Neural crest cell (in vitro differentiated cells): ENCODE measurements around the gene PKMYT1. TPM values are rescaled to one million over a fixed set of nuclear protein-coding genes. Genes with fewer than 3 reads are reported as not detected.

ENCODE experiments used
- DNase-seq: peaks from one replicate; pipeline ENCODE4 v3.0.0; 2021; ENCODE audit warnings: low read depth, mixed read lengths, low spot score
- H3K27ac Mint-ChIP-seq: one replicate; pipeline ENCODE4 v1.8.0; 2021; ENCODE audit warnings: mild to moderate bottlenecking, mixed read lengths; ENCODE audit not compliant: unreplicated experiment
- H3K27me3 Mint-ChIP-seq: 2 replicates; pipeline ENCODE4 v1.8.0; 2021; ENCODE audit warnings: low read depth, mild to moderate bottlenecking, mixed read lengths
- H3K36me3 Mint-ChIP-seq: 2 replicates; pipeline ENCODE4 v1.8.0; 2021; ENCODE audit warnings: low read depth, mild to moderate bottlenecking, mixed read lengths
- H3K4me1 Mint-ChIP-seq: 2 replicates; pipeline ENCODE4 v1.8.0; 2021; ENCODE audit warnings: mixed read lengths
- H3K4me3 Mint-ChIP-seq: one replicate; pipeline ENCODE4 v1.8.0; 2021; ENCODE audit warnings: mild to moderate bottlenecking, mixed read lengths
- H3K9me3 Mint-ChIP-seq: 2 replicates; pipeline ENCODE4 v1.8.0; 2021; ENCODE audit warnings: mixed read lengths
- CTCF ChIP-seq: fragments of 200-600 bp; sonication (generic); conservative IDR thresholded peaks from 2 replicates; pipeline ENCODE4 v1.5.0; 2021; ENCODE audit warnings: antibody characterized with exemption, mild to moderate bottlenecking
- total RNA-seq: library from RNA; stranded (reverse); gene quantifications from 2 replicates; pipeline ENCODE4 v1.2.1, GENCODE V29; 2021

Gene PKMYT1
- total RNA-seq, 1 donor from 2014 or later, result 82.2 TPM

GRCh38 chr16:2969545-2970521, 10.4 kb downstream of the PKMYT1 start:
- no peaks in the 10 kb centered on the region for H3K9me3 Mint-ChIP-seq
- peaks cover 22% of the 10 kb centered on the region for H3K4me1 Mint-ChIP-seq
- H3K36me3 Mint-ChIP-seq, result peaks cover 5% of the 10 kb centered on the region
- H3K4me3 Mint-ChIP-seq, result peak overlapping the region; percentile 86
- peaks cover 32% of the 10 kb centered on the region for H3K27me3 Mint-ChIP-seq
- TF ChIP-seq CTCF, result peak; percentile 56
- no peak overlapping the region for H3K27ac Mint-ChIP-seq
- peak; percentile 60 for DNase-seq

GRCh38 chr16:2968738-2969544, 11.3 kb downstream of the PKMYT1 start, which contains the start of gene PAQR4:
Gene PAQR4, plus strand, starts transcription at chr16:2969348. Its CDS starts 327 bp downstream, at chr16:2969675.
- DNase-seq, result peak; percentile 84
- H3K27ac Mint-ChIP-seq, result no peak within 1 kb of the TSS
- peaks cover 5% of the 10 kb centered on the region for H3K36me3 Mint-ChIP-seq
- no peaks in the 10 kb centered on the region for H3K9me3 Mint-ChIP-seq
- peaks cover 26% of the 10 kb centered on the region for H3K4me1 Mint-ChIP-seq
- peak within 1 kb of the TSS; percentile 87 for H3K4me3 Mint-ChIP-seq
- no peak for TF ChIP-seq CTCF
- peaks cover 35% of the 10 kb centered on the region for H3K27me3 Mint-ChIP-seq

GRCh38 chr16:2968368-2968737, 11.9 kb downstream of the PKMYT1 start:
- Mint-ChIP-seq H3K27ac (no peak overlapping the region), H3K9me3 (no peaks in the 10 kb centered on the region), H3K36me3 (peaks cover 5% of the 10 kb centered on the region), H3K4me1 (peaks cover 26% of the 10 kb centered on the region), H3K4me3 (peak overlapping the region; percentile 87), H3K27me3 (peaks cover 40% of the 10 kb centered on the region)
- no peak for DNase-seq
- TF ChIP-seq CTCF, result no peak

GRCh38 chr16:2967721-2968161, 12.5 kb downstream of the PKMYT1 start:
- Mint-ChIP-seq H3K36me3 (peaks cover 5% of the 10 kb centered on the region), H3K4me1 (peaks cover 26% of the 10 kb centered on the region), H3K9me3 (no peaks in the 10 kb centered on the region), H3K27me3 (peaks cover 43% of the 10 kb centered on the region), H3K4me3 (peak overlapping the region; percentile 87), H3K27ac (no peak overlapping the region)
- DNase-seq, result no peak
- no peak for TF ChIP-seq CTCF

GRCh38 chr16:2967211-2967631, 13.0 kb downstream of the PKMYT1 start:
- no peak for DNase-seq
- Mint-ChIP-seq H3K27me3 (peaks cover 44% of the 10 kb centered on the region), H3K27ac (no peak overlapping the region), H3K4me3 (no peak overlapping the region), H3K36me3 (peaks cover 3% of the 10 kb centered on the region), H3K4me1 (peaks cover 25% of the 10 kb centered on the region), H3K9me3 (no peaks in the 10 kb centered on the region)
- no peak for TF ChIP-seq CTCF
